DND-41 (cell line): ENCODE results near the gene TNS1.
A peak's percentile ranks its signal among the peaks of the same experiment; 100 is the strongest.

Experiments
- ATAC-seq: fragments of 200-7000 bp; cut with Tn5 transposase; 3 replicates; pipeline ENCODE4 v1.9.1; 2021; ENCODE audit warnings: low read depth; ENCODE audit not compliant: insufficient read depth
- DNase-seq: peaks from one replicate; pipeline ENCODE4 v3.0.0-alpha.2; 2020
- H2AFZ ChIP-seq: 2 replicates; pipeline ENCODE4 v1.6.0; 2012; ENCODE audit warnings: low read depth, low read length
- H3K27ac ChIP-seq: 2 replicates; pipeline ENCODE4 v1.5.1; 2012; ENCODE audit warnings: low read length, inconsistent platforms
- H3K27me3 ChIP-seq: fragments of 200-600 bp; sonication (generic); 2 replicates; pipeline ENCODE4 v1.6.0; 2012; ENCODE audit warnings: low read length, mild to moderate bottlenecking, inconsistent platforms; ENCODE audit not compliant: insufficient read depth, poor library complexity
- H3K36me3 ChIP-seq: 2 replicates; pipeline ENCODE4 v1.5.1; 2012; ENCODE audit warnings: low read length, inconsistent platforms; ENCODE audit not compliant: insufficient read depth
- H3K4me1 ChIP-seq: 2 replicates; pipeline ENCODE4 v1.5.1; 2012; ENCODE audit warnings: mild to moderate bottlenecking, low read length; ENCODE audit not compliant: insufficient read depth
- H3K4me2 ChIP-seq: 2 replicates; pipeline ENCODE4 v1.6.0; 2012; ENCODE audit warnings: mild to moderate bottlenecking, moderate library complexity, low read length, inconsistent platforms; ENCODE audit not compliant: insufficient read depth
- H3K4me3 ChIP-seq, 2 experiments: fragments of 200-600 bp in 1 of 2; shearing (Covaris generic) in 1 of 2; 2 replicates each; pipeline ENCODE4 v1.5.1; 2012 to 2016; ENCODE audit warnings: inconsistent platforms in 2 of 2, low read length in 2 of 2, mild to moderate bottlenecking in 2 of 2, low read depth in 1 of 2, moderate library complexity in 1 of 2
- H3K79me2 ChIP-seq: 2 replicates; pipeline ENCODE4 v1.6.0; 2012; ENCODE audit warnings: low read length, inconsistent platforms; ENCODE audit not compliant: insufficient read depth
- H3K9ac ChIP-seq: 2 replicates; pipeline ENCODE4 v1.6.0; 2012; ENCODE audit warnings: low read depth, mild to moderate bottlenecking, inconsistent platforms, low read length, moderate library complexity
- H3K9me3 ChIP-seq: 2 replicates; pipeline ENCODE4 v1.5.1; 2012; ENCODE audit warnings: low read length, moderate library complexity, mild to moderate bottlenecking, inconsistent platforms; ENCODE audit not compliant: insufficient read depth, severe bottlenecking
- H4K20me1 ChIP-seq: 2 replicates; pipeline ENCODE4 v1.6.0; 2012; ENCODE audit warnings: low read length; ENCODE audit not compliant: insufficient read depth
- EZH2 ChIP-seq: IDR thresholded peaks from 3 replicates; pipeline ENCODE4 v1.6.1; 2012; ENCODE audit warnings: borderline replicate concordance, low read depth, mild to moderate bottlenecking, moderate library complexity, low read length, inconsistent platforms; ENCODE audit not compliant: severe bottlenecking
- TF ChIP-seq, protein P1 (sequence below): IDR thresholded peaks from 2 replicates; pipeline ENCODE4 v1.5.1; 2012; ENCODE audit warnings: borderline replicate concordance, low read length, moderate library complexity, mild to moderate bottlenecking; ENCODE audit not compliant: poor library complexity, severe bottlenecking; ENCODE audit errors: extremely low read depth

TNS1 gene

GRCh38 chr2:217911283-217912097 is 91.3 kb downstream of the TNS1 start:
- Histone ChIP-seq H3K4me2 (no peak overlapping the region), H3K36me3 (no peaks in the 10 kb centered on the region), H3K9ac (no peak overlapping the region), H3K27ac (no peak overlapping the region), H3K4me1 (no peaks in the 10 kb centered on the region), H2AFZ (no peak overlapping the region), H3K9me3 (no peaks in the 10 kb centered on the region), H4K20me1 (peaks cover 8% of the 10 kb centered on the region; the same call in 1 of the 2 replicates), H3K27me3 (peaks cover 13% of the 10 kb centered on the region), H3K4me3 (no peak overlapping the region), H3K79me2 (no peaks in the 10 kb centered on the region)
- ATAC-seq (no peak), DNase-seq (no peak)
- no peak for TF ChIP-seq EZH2
- TF ChIP-seq, protein P1, sequence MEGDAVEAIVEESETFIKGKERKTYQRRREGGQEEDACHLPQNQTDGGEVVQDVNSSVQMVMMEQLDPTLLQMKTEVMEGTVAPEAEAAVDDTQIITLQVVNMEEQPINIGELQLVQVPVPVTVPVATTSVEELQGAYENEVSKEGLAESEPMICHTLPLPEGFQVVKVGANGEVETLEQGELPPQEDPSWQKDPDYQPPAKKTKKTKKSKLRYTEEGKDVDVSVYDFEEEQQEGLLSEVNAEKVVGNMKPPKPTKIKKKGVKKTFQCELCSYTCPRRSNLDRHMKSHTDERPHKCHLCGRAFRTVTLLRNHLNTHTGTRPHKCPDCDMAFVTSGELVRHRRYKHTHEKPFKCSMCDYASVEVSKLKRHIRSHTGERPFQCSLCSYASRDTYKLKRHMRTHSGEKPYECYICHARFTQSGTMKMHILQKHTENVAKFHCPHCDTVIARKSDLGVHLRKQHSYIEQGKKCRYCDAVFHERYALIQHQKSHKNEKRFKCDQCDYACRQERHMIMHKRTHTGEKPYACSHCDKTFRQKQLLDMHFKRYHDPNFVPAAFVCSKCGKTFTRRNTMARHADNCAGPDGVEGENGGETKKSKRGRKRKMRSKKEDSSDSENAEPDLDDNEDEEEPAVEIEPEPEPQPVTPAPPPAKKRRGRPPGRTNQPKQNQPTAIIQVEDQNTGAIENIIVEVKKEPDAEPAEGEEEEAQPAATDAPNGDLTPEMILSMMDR: no peak

- Histone ChIP-seq H3K36me3 (no peaks in the 10 kb centered on the region), H2AFZ (no peak overlapping the region), H3K4me2 (no peak overlapping the region), H3K27me3 (peaks cover 17% of the 10 kb centered on the region), H3K27ac (no peak overlapping the region), H3K79me2 (no peaks in the 10 kb centered on the region), H3K4me1 (no peaks in the 10 kb centered on the region), H3K9me3 (no peaks in the 10 kb centered on the region), H4K20me1 (peaks cover 8% of the 10 kb centered on the region; the same call in 1 of the 2 replicates), H3K9ac (no peak overlapping the region), H3K4me3 (no peak overlapping the region)
- no peak for DNase-seq
- TF ChIP-seq, protein P1: no peak
- TF ChIP-seq EZH2: no peak
- ATAC-seq: no peak
Observed at GRCh38 chr2:217910875-217911212, 92.0 kb downstream of the TNS1 start.

DNA sequence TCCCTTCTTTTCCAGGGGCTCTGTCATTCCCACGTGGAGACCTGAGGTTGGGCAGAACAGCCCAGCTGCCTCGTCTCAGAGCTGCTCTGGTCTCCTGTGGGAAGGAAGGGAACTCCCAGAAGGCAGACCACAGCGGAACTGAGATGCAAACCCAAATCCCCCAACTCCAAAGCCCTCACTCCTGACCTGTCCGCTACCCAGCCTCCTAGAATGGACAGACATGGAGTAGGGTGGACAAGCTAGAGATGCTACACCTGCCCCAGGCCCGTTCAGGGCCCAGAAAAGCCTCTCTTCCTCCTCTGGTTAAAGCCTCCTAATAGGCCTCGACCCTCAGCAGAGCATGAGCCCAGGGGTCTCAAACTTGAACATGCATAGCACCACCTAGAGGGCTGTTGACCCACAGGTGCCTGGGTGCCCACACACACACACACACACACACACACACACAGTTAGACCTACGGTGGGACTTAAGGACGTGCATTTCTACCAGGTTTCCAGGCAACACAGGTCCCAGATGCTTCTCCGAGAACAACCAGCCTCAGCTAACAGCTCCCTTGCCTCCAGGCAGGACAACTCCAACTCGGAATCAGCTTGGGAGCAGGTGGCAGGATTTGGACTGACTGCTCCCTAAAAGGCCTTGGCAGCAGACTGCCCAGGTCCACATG is 93.5 kb downstream of the TNS1 start:
- ATAC-seq (no peak), DNase-seq (no peak)
- TF ChIP-seq, protein P1: peak; percentile 18
- TF ChIP-seq EZH2: no peak
- Histone ChIP-seq H2AFZ (no peak overlapping the region), H3K79me2 (no peaks in the 10 kb centered on the region), H3K27ac (no peak overlapping the region), H3K4me3 (no peak overlapping the region), H3K4me2 (no peak overlapping the region), H3K36me3 (no peaks in the 10 kb centered on the region), H4K20me1 (peaks cover 8% of the 10 kb centered on the region), H3K9ac (no peak overlapping the region), H3K9me3 (no peaks in the 10 kb centered on the region), H3K4me1 (no peaks in the 10 kb centered on the region), H3K27me3 (peaks cover 27% of the 10 kb centered on the region)
